Measurements from ENCODE around the gene CFAP47.
"Not testable (repeated sequence)": the region's sequence is repeated elsewhere in the genome, so short reads cannot be mapped to it uniquely, and the experiment has no call there.

The CFAP47 gene

GRCh38 chrX:35890699-35891098, 28.8 kb upstream of the CFAP47 start:
- H2BK12ac ChIP-seq (ENCODE audit: low read length) = no peak overlapping the region
- H2AK5ac ChIP-seq (ENCODE audit: low read depth, low read length) = no peak overlapping the region
- no peak overlapping the region for H3K9ac ChIP-seq (ENCODE audit: low read depth, low read length, poor library complexity)
- H3K14ac ChIP-seq (ENCODE audit: low read length) = no peak overlapping the region
- H3K18ac ChIP-seq (ENCODE audit: low read length) = no peak overlapping the region
- H3K79me1 ChIP-seq (ENCODE audit: low read depth, low read length) = no peaks in the 10 kb centered on the region
- peak overlapping the region; percentile 76 for H2AFZ ChIP-seq (ENCODE audit: low read length)
- no peak overlapping the region for H3K4me3 ChIP-seq (ENCODE audit: low read length in 2 of 2)
- DNase-seq (ENCODE audit: low spot score) = peak; percentile 9
- WGBS, 2 donors (ENCODE audit: extremely low coverage in 2 of 2, insufficient read length in 2 of 2, insufficient replicate concordance in 1 of 2) = no CpG with 5 or more reads among the region's 9 CpGs
- no peak overlapping the region for H3K23ac ChIP-seq (ENCODE audit: low read depth, low read length, poor library complexity)
- no peak overlapping the region for H2BK5ac ChIP-seq (ENCODE audit: low read length)
- H3K27ac ChIP-seq (replicated peaks; ENCODE audit: low read length) = no peak overlapping the region
- H3K27me3 ChIP-seq (ENCODE audit: control insufficient read depth in 3 of 3, insufficient read depth in 3 of 3, low read depth in 1 of 3, low read length in 3 of 3) = no peaks in the 10 kb centered on the region
- H4K8ac ChIP-seq (ENCODE audit: low read depth, low read length) = no peak overlapping the region
- H3K4me2 ChIP-seq (ENCODE audit: insufficient read depth, low read length, poor library complexity, severe bottlenecking) = no peak overlapping the region
- no peaks in the 10 kb centered on the region for H3K4me1 ChIP-seq (ENCODE audit: control insufficient read depth in 2 of 2, insufficient read depth in 1 of 2, low read depth in 1 of 2, low read length in 2 of 2)
- H3K36me3 ChIP-seq (replicated peaks in 1 of 2; ENCODE audit: control insufficient read depth in 2 of 2, insufficient read depth in 2 of 2, low read length in 2 of 2) = no peaks in the 10 kb centered on the region
- no peak overlapping the region for H3K4ac ChIP-seq (ENCODE audit: low read length)
- no peak overlapping the region for H2BK120ac ChIP-seq (ENCODE audit: low read depth, low read length)
- no peak overlapping the region for H4K91ac ChIP-seq (ENCODE audit: low read depth, low read length, poor library complexity)
- H2BK15ac ChIP-seq (ENCODE audit: low read length) = no peak overlapping the region
- no peaks in the 10 kb centered on the region for H3K9me3 ChIP-seq (replicated peaks in 1 of 2; ENCODE audit: control insufficient read depth in 2 of 2, insufficient read depth in 1 of 2, low read depth in 1 of 2, low read length in 2 of 2)

GRCh38 chrX:35986816-35987215, 67.3 kb downstream of the CFAP47 start:
- H3K79me1 ChIP-seq (ENCODE audit: low read depth, low read length); H2AK5ac ChIP-seq (ENCODE audit: low read depth, low read length); H3K4ac ChIP-seq (ENCODE audit: low read length); H2BK12ac ChIP-seq (ENCODE audit: low read length); H3K4me3 ChIP-seq (ENCODE audit: low read length in 2 of 2); H2BK120ac ChIP-seq (ENCODE audit: low read depth, low read length); H3K9me3 ChIP-seq (replicated peaks in 1 of 2; ENCODE audit: control insufficient read depth in 2 of 2, insufficient read depth in 1 of 2, low read depth in 1 of 2, low read length in 2 of 2); H2AFZ ChIP-seq (ENCODE audit: low read length); H2BK5ac ChIP-seq (ENCODE audit: low read length); H3K36me3 ChIP-seq (replicated peaks in 1 of 2; ENCODE audit: control insufficient read depth in 2 of 2, insufficient read depth in 2 of 2, low read length in 2 of 2); H3K4me1 ChIP-seq (ENCODE audit: control insufficient read depth in 2 of 2, insufficient read depth in 1 of 2, low read depth in 1 of 2, low read length in 2 of 2); DNase-seq (ENCODE audit: low spot score); H3K27ac ChIP-seq (replicated peaks; ENCODE audit: low read length); H3K14ac ChIP-seq (ENCODE audit: low read length); H3K27me3 ChIP-seq (ENCODE audit: control insufficient read depth in 3 of 3, insufficient read depth in 3 of 3, low read depth in 1 of 3, low read length in 3 of 3); H3K9ac ChIP-seq (ENCODE audit: low read depth, low read length, poor library complexity); H3K4me2 ChIP-seq (ENCODE audit: insufficient read depth, low read length, poor library complexity, severe bottlenecking); H3K23ac ChIP-seq (ENCODE audit: low read depth, low read length, poor library complexity); H4K91ac ChIP-seq (ENCODE audit: low read depth, low read length, poor library complexity); H2BK15ac ChIP-seq (ENCODE audit: low read length); H4K8ac ChIP-seq (ENCODE audit: low read depth, low read length); H3K18ac ChIP-seq (ENCODE audit: low read length): not testable (repeated sequence)
- WGBS, 2 donors (ENCODE audit: extremely low coverage in 2 of 2, insufficient read length in 2 of 2, insufficient replicate concordance in 1 of 2) = no CpG with 5 or more reads among the region's 6 CpGs

GRCh38 chrX:36007207-36007606, 87.7 kb downstream of the CFAP47 start:
- no peak overlapping the region for H3K4me2 ChIP-seq (ENCODE audit: insufficient read depth, low read length, poor library complexity, severe bottlenecking)
- no peak overlapping the region for H3K23ac ChIP-seq (ENCODE audit: low read depth, low read length, poor library complexity)
- WGBS, 2 donors (ENCODE audit: extremely low coverage in 2 of 2, insufficient read length in 2 of 2, insufficient replicate concordance in 1 of 2) = no CpG with 5 or more reads among the region's 5 CpGs
- no peak overlapping the region for H3K14ac ChIP-seq (ENCODE audit: low read length)
- H2AK5ac ChIP-seq (ENCODE audit: low read depth, low read length) = no peak overlapping the region
- no peaks in the 10 kb centered on the region for H3K9me3 ChIP-seq (replicated peaks in 1 of 2; ENCODE audit: control insufficient read depth in 2 of 2, insufficient read depth in 1 of 2, low read depth in 1 of 2, low read length in 2 of 2)
- H2BK15ac ChIP-seq (ENCODE audit: low read length) = no peak overlapping the region
- H3K18ac ChIP-seq (ENCODE audit: low read length) = no peak overlapping the region
- no peak overlapping the region for H3K9ac ChIP-seq (ENCODE audit: low read depth, low read length, poor library complexity)
- no peaks in the 10 kb centered on the region for H3K36me3 ChIP-seq (replicated peaks in 1 of 2; ENCODE audit: control insufficient read depth in 2 of 2, insufficient read depth in 2 of 2, low read length in 2 of 2)
- H4K91ac ChIP-seq (ENCODE audit: low read depth, low read length, poor library complexity) = no peak overlapping the region
- no peak overlapping the region for H3K4ac ChIP-seq (ENCODE audit: low read length)
- no peak overlapping the region for H4K8ac ChIP-seq (ENCODE audit: low read depth, low read length)
- H2BK5ac ChIP-seq (ENCODE audit: low read length) = no peak overlapping the region
- H3K4me1 ChIP-seq (ENCODE audit: control insufficient read depth in 2 of 2, insufficient read depth in 1 of 2, low read depth in 1 of 2, low read length in 2 of 2) = no peaks in the 10 kb centered on the region
- H3K27ac ChIP-seq (replicated peaks; ENCODE audit: low read length) = no peak overlapping the region
- no peak overlapping the region for H2BK12ac ChIP-seq (ENCODE audit: low read length)
- H3K27me3 ChIP-seq (ENCODE audit: control insufficient read depth in 3 of 3, insufficient read depth in 3 of 3, low read depth in 1 of 3, low read length in 3 of 3) = no peaks in the 10 kb centered on the region
- H3K4me3 ChIP-seq (ENCODE audit: low read length in 2 of 2) = no peak overlapping the region
- no peaks in the 10 kb centered on the region for H3K79me1 ChIP-seq (ENCODE audit: low read depth, low read length)
- no peak overlapping the region for H2BK120ac ChIP-seq (ENCODE audit: low read depth, low read length)
- DNase-seq (ENCODE audit: low spot score) = no peak
- H2AFZ ChIP-seq (ENCODE audit: low read length) = no peak overlapping the region

GRCh38 chrX:36019125-36019524, 99.6 kb downstream of the CFAP47 start:
- no peak overlapping the region for H4K91ac ChIP-seq (ENCODE audit: low read depth, low read length, poor library complexity)
- no peak overlapping the region for H2AFZ ChIP-seq (ENCODE audit: low read length)
- H3K27me3 ChIP-seq (ENCODE audit: control insufficient read depth in 3 of 3, insufficient read depth in 3 of 3, low read depth in 1 of 3, low read length in 3 of 3) = no peaks in the 10 kb centered on the region
- no peaks in the 10 kb centered on the region for H3K36me3 ChIP-seq (replicated peaks in 1 of 2; ENCODE audit: control insufficient read depth in 2 of 2, insufficient read depth in 2 of 2, low read length in 2 of 2)
- no peak overlapping the region for H3K27ac ChIP-seq (replicated peaks; ENCODE audit: low read length)
- H2AK5ac ChIP-seq (ENCODE audit: low read depth, low read length) = no peak overlapping the region
- no peak overlapping the region for H3K4me2 ChIP-seq (ENCODE audit: insufficient read depth, low read length, poor library complexity, severe bottlenecking)
- no peak overlapping the region for H3K18ac ChIP-seq (ENCODE audit: low read length)
- H3K4me1 ChIP-seq (ENCODE audit: control insufficient read depth in 2 of 2, insufficient read depth in 1 of 2, low read depth in 1 of 2, low read length in 2 of 2) = no peaks in the 10 kb centered on the region
- no peaks in the 10 kb centered on the region for H3K79me1 ChIP-seq (ENCODE audit: low read depth, low read length)
- no peak overlapping the region for H2BK12ac ChIP-seq (ENCODE audit: low read length)
- no peak overlapping the region for H3K9ac ChIP-seq (ENCODE audit: low read depth, low read length, poor library complexity)
- WGBS, 2 donors (ENCODE audit: extremely low coverage in 2 of 2, insufficient read length in 2 of 2, insufficient replicate concordance in 1 of 2) = no CpG with 5 or more reads among the region's 7 CpGs
- no peak for DNase-seq (ENCODE audit: low spot score)
- H3K9me3 ChIP-seq (replicated peaks in 1 of 2; ENCODE audit: control insufficient read depth in 2 of 2, insufficient read depth in 1 of 2, low read depth in 1 of 2, low read length in 2 of 2) = no peaks in the 10 kb centered on the region
- no peak overlapping the region for H2BK120ac ChIP-seq (ENCODE audit: low read depth, low read length)
- H2BK5ac ChIP-seq (ENCODE audit: low read length) = no peak overlapping the region
- no peak overlapping the region for H3K4ac ChIP-seq (ENCODE audit: low read length)
- H3K4me3 ChIP-seq (ENCODE audit: low read length in 2 of 2) = no peak overlapping the region
- no peak overlapping the region for H4K8ac ChIP-seq (ENCODE audit: low read depth, low read length)
- H3K23ac ChIP-seq (ENCODE audit: low read depth, low read length, poor library complexity) = no peak overlapping the region
- no peak overlapping the region for H2BK15ac ChIP-seq (ENCODE audit: low read length)
- H3K14ac ChIP-seq (ENCODE audit: low read length) = no peak overlapping the region
